Activated naive CD8-positive, alpha-beta T cell treated with anti-CD3 and anti-CD28 coated beads for 36 hours (primary cell): Measurements from ENCODE around the gene IZUMO1. TPM values are rescaled to one million over a fixed set of nuclear protein-coding genes. Genes with fewer than 3 reads are reported as not detected.
"Not testable (repeated sequence)": the region's sequence is repeated elsewhere in the genome, so short reads cannot be mapped to it uniquely, and the experiment has no call there.

Experiments used
- DNase-seq: peaks from one replicate; pipeline ENCODE4 v3.0.0; 2021
- H3K27ac Mint-ChIP-seq: one replicate; pipeline ENCODE4 v1.8.0; 2022; ENCODE audit warnings: mild to moderate bottlenecking, moderate library complexity, mixed read lengths
- H3K27me3 Mint-ChIP-seq: one replicate; pipeline ENCODE4 v1.8.0; 2022; ENCODE audit warnings: mild to moderate bottlenecking, mixed read lengths
- H3K36me3 Mint-ChIP-seq: one replicate; pipeline ENCODE4 v1.8.0; 2021; ENCODE audit warnings: mild to moderate bottlenecking, mixed read lengths
- H3K4me1 Mint-ChIP-seq: one replicate; pipeline ENCODE4 v1.8.0; 2021; ENCODE audit warnings: mixed read lengths
- H3K4me3 Mint-ChIP-seq: one replicate; pipeline ENCODE4 v1.8.0; 2022; ENCODE audit warnings: mild to moderate bottlenecking, moderate library complexity, mixed read lengths
- H3K9me3 Mint-ChIP-seq: one replicate; pipeline ENCODE4 v1.8.0; 2022; ENCODE audit warnings: mixed read lengths
- total RNA-seq, 2 experiments: library from RNA; stranded (reverse); gene quantifications; one replicate each; pipeline ENCODE4 v1.2.3, GENCODE V29; 2021

IZUMO1 gene
- total RNA-seq, result not detected

- Mint-ChIP-seq H3K36me3 (peaks cover 2% of the 10 kb centered on the region), H3K27ac (peak within 1 kb of the TSS; percentile 29), H3K4me1 (peaks cover 11% of the 10 kb centered on the region), H3K4me3 (no peak within 1 kb of the TSS), H3K9me3 (peaks cover 2% of the 10 kb centered on the region), H3K27me3 (peaks cover 36% of the 10 kb centered on the region)
- peak; percentile 50 for DNase-seq
Measured at GRCh38 chr19:48746738-48747575, at the start of gene IZUMO1. IZUMO1 (minus strand) TSS chr19:48746909; CDS start chr19:48745859, 1,050 bp downstream.

- peaks cover 4% of the 10 kb centered on the region for H3K36me3 Mint-ChIP-seq
- no peak for DNase-seq
- peaks cover 9% of the 10 kb centered on the region for H3K4me1 Mint-ChIP-seq
- H3K27me3 Mint-ChIP-seq, result no peaks in the 10 kb centered on the region
- H3K4me3 Mint-ChIP-seq, result peak overlapping the region; percentile 81
- H3K9me3 Mint-ChIP-seq, result no peaks in the 10 kb centered on the region
- H3K27ac Mint-ChIP-seq, result peak overlapping the region; percentile 80
Measured at GRCh38 chr19:48795685-48796070, 49.0 kb upstream of the IZUMO1 start.

- H3K36me3 Mint-ChIP-seq, result peaks cover 4% of the 10 kb centered on the region
- H3K4me3 Mint-ChIP-seq, result peak overlapping the region; percentile 81
- no peaks in the 10 kb centered on the region for H3K9me3 Mint-ChIP-seq
- H3K27me3 Mint-ChIP-seq, result no peaks in the 10 kb centered on the region
- peaks cover 9% of the 10 kb centered on the region for H3K4me1 Mint-ChIP-seq
- H3K27ac Mint-ChIP-seq, result peak overlapping the region; percentile 80
- DNase-seq, result peak; percentile 81
Measured at GRCh38 chr19:48795055-48795684, 48.5 kb upstream of the IZUMO1 start.

- Mint-ChIP-seq H3K4me3 (peak overlapping the region; percentile 81), H3K9me3 (no peaks in the 10 kb centered on the region), H3K4me1 (peaks cover 9% of the 10 kb centered on the region), H3K27me3 (no peaks in the 10 kb centered on the region), H3K27ac (no peak overlapping the region), H3K36me3 (peaks cover 4% of the 10 kb centered on the region)
- no peak for DNase-seq
Measured at GRCh38 chr19:48794291-48794690, 47.6 kb upstream of the IZUMO1 start.

GRCh38 chr19:48793271-48793670 is 46.6 kb upstream of the IZUMO1 start:
- Mint-ChIP-seq H3K27ac (no peak overlapping the region), H3K36me3 (peaks cover 4% of the 10 kb centered on the region), H3K9me3 (no peaks in the 10 kb centered on the region), H3K4me1 (peaks cover 9% of the 10 kb centered on the region), H3K4me3 (no peak overlapping the region), H3K27me3 (no peaks in the 10 kb centered on the region)
- DNase-seq, result no peak

GRCh38 chr19:48787331-48787730 is 40.6 kb upstream of the IZUMO1 start:
- H3K4me1 Mint-ChIP-seq, DNase-seq, H3K27me3 Mint-ChIP-seq, H3K4me3 Mint-ChIP-seq, H3K9me3 Mint-ChIP-seq, H3K36me3 Mint-ChIP-seq, H3K27ac Mint-ChIP-seq: not testable (repeated sequence)

- H3K4me1 Mint-ChIP-seq, H3K9me3 Mint-ChIP-seq, DNase-seq, H3K36me3 Mint-ChIP-seq, H3K27ac Mint-ChIP-seq, H3K4me3 Mint-ChIP-seq: not testable (repeated sequence)
- H3K27me3 Mint-ChIP-seq, result peaks cover 15% of the 10 kb centered on the region
Measured at GRCh38 chr19:48786422-48786821, 39.7 kb upstream of the IZUMO1 start.

GRCh38 chr19:48784527-48784926 is 37.8 kb upstream of the IZUMO1 start:
- H3K27me3 Mint-ChIP-seq, result peaks cover 15% of the 10 kb centered on the region
- no peak overlapping the region for H3K27ac Mint-ChIP-seq
- no peak overlapping the region for H3K4me3 Mint-ChIP-seq
- DNase-seq, result no peak
- H3K4me1 Mint-ChIP-seq, result peaks cover 2% of the 10 kb centered on the region
- no peaks in the 10 kb centered on the region for H3K9me3 Mint-ChIP-seq
- no peaks in the 10 kb centered on the region for H3K36me3 Mint-ChIP-seq

GRCh38 chr19:48780631-48781391 is 34.1 kb upstream of the IZUMO1 start:
- no peaks in the 10 kb centered on the region for H3K36me3 Mint-ChIP-seq
- H3K27me3 Mint-ChIP-seq, result peaks cover 15% of the 10 kb centered on the region
- H3K27ac Mint-ChIP-seq, result no peak overlapping the region
- H3K9me3 Mint-ChIP-seq, result no peaks in the 10 kb centered on the region
- no peak overlapping the region for H3K4me3 Mint-ChIP-seq
- DNase-seq, result no peak
- H3K4me1 Mint-ChIP-seq, result peaks cover 2% of the 10 kb centered on the region

- Mint-ChIP-seq H3K27me3 (peaks cover 15% of the 10 kb centered on the region), H3K4me3 (no peak overlapping the region), H3K36me3 (no peaks in the 10 kb centered on the region), H3K9me3 (no peaks in the 10 kb centered on the region), H3K4me1 (peaks cover 2% of the 10 kb centered on the region), H3K27ac (no peak overlapping the region)
- DNase-seq, result no peak
Measured at GRCh38 chr19:48779636-48780035, 32.9 kb upstream of the IZUMO1 start.

GRCh38 chr19:48777720-48778119 is 31.0 kb upstream of the IZUMO1 start:
- H3K27me3 Mint-ChIP-seq, result peaks cover 9% of the 10 kb centered on the region
- no peaks in the 10 kb centered on the region for H3K9me3 Mint-ChIP-seq
- no peak overlapping the region for H3K4me3 Mint-ChIP-seq
- no peak for DNase-seq
- H3K4me1 Mint-ChIP-seq, result peaks cover 2% of the 10 kb centered on the region
- no peaks in the 10 kb centered on the region for H3K36me3 Mint-ChIP-seq
- H3K27ac Mint-ChIP-seq, result no peak overlapping the region

GRCh38 chr19:48777139-48777538 is 30.4 kb upstream of the IZUMO1 start:
- Mint-ChIP-seq H3K27me3 (peaks cover 5% of the 10 kb centered on the region), H3K4me3 (no peak overlapping the region), H3K27ac (no peak overlapping the region), H3K4me1 (no peaks in the 10 kb centered on the region), H3K9me3 (no peaks in the 10 kb centered on the region), H3K36me3 (no peaks in the 10 kb centered on the region)
- no peak for DNase-seq

- Mint-ChIP-seq H3K27me3 (peaks cover 7% of the 10 kb centered on the region), H3K4me1 (no peaks in the 10 kb centered on the region), H3K27ac (no peak overlapping the region), H3K36me3 (no peaks in the 10 kb centered on the region), H3K4me3 (no peak overlapping the region), H3K9me3 (no peaks in the 10 kb centered on the region)
- DNase-seq, result no peak
Measured at GRCh38 chr19:48772503-48772953, 25.8 kb upstream of the IZUMO1 start.

GRCh38 chr19:48770734-48771472 is 24.2 kb upstream of the IZUMO1 start:
- Mint-ChIP-seq H3K4me1 (no peaks in the 10 kb centered on the region), H3K9me3 (no peaks in the 10 kb centered on the region), H3K27ac (no peak overlapping the region), H3K4me3 (no peak overlapping the region), H3K36me3 (no peaks in the 10 kb centered on the region), H3K27me3 (peaks cover 10% of the 10 kb centered on the region)
- DNase-seq, result no peak

- H3K4me3 Mint-ChIP-seq, result no peak overlapping the region
- H3K36me3 Mint-ChIP-seq, result no peaks in the 10 kb centered on the region
- peaks cover 10% of the 10 kb centered on the region for H3K27me3 Mint-ChIP-seq
- no peak for DNase-seq
- H3K4me1 Mint-ChIP-seq, result no peaks in the 10 kb centered on the region
- no peak overlapping the region for H3K27ac Mint-ChIP-seq
- H3K9me3 Mint-ChIP-seq, result no peaks in the 10 kb centered on the region
Measured at GRCh38 chr19:48770266-48770665, 23.6 kb upstream of the IZUMO1 start.
